ENCODE data around the gene SMURF2.

DNA sequence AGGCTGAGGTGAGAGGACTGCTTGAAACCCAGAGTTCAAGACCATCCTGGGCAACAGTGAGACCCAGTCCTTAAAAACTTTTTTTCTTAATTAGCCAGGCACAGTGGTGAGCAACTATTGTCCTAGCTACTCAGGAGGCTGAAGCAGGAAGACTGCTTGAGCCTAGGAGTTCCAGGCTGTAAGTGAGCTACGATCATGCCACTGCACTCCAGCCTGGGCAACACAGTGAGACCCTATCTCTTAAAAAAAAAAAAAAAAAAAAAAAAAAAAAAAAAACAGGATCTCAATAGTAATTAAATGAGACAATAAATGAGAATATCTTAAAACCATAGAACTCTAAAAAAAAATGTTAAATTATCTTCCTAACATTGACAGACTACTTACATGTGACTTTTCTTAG is 14.3 kb downstream of the SMURF2 start:
- TF ChIP-seq, protein P1, sequence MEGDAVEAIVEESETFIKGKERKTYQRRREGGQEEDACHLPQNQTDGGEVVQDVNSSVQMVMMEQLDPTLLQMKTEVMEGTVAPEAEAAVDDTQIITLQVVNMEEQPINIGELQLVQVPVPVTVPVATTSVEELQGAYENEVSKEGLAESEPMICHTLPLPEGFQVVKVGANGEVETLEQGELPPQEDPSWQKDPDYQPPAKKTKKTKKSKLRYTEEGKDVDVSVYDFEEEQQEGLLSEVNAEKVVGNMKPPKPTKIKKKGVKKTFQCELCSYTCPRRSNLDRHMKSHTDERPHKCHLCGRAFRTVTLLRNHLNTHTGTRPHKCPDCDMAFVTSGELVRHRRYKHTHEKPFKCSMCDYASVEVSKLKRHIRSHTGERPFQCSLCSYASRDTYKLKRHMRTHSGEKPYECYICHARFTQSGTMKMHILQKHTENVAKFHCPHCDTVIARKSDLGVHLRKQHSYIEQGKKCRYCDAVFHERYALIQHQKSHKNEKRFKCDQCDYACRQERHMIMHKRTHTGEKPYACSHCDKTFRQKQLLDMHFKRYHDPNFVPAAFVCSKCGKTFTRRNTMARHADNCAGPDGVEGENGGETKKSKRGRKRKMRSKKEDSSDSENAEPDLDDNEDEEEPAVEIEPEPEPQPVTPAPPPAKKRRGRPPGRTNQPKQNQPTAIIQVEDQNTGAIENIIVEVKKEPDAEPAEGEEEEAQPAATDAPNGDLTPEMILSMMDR (conservative IDR thresholded peaks at IDR 0.05 in 1 of 2, IDR thresholded peaks at IDR 0.05 in 1 of 2; ENCODE audit: low read depth in 1 of 2, low read length in 2 of 2), result no peak
- TF ChIP-seq EZH2 (IDR thresholded peaks at IDR 0.05; ENCODE audit: low read length, missing control alignments), result no peak
